H1 (cell line): ENCODE data around the gene ALPG. TPM values are rescaled to one million over a fixed set of nuclear protein-coding genes. Genes with fewer than 3 reads are reported as not detected.

Source experiments
- CTCF ChIA-PET: fragments of 300-600 bp; sonication (Branson Sonifier 250); formaldehyde crosslinking; loops from one replicate; lab custom pipeline; 2021; ENCODE audit not compliant: partially characterized antibody; lab: Charles Lee
- POLR2A ChIA-PET: fragments of 300-600 bp; sonication (Branson Sonifier 250); formaldehyde crosslinking; loops from one replicate; lab custom pipeline; 2021; ENCODE audit warnings: inconsistent platforms; ENCODE audit not compliant: partially characterized antibody; lab: Charles Lee
- DNase-seq, 2 experiments: peaks; one replicate each; pipeline versions ENCODE4 v3.0.0 to v3.0.0-alpha.2; 2010 to 2022; ENCODE audit warnings: low spot score in 2 of 2, low read depth in 1 of 2, mixed read lengths in 1 of 2
- FAIRE-seq: peaks from 2 replicates; lab custom pipeline; 2011; peaks lifted over from hg19 to GRCh38; lab: Jason Lieb, UNC
- H2AFZ ChIP-seq: 2 replicates; pipeline ENCODE4 v1.8.1; 2012; ENCODE audit warnings: low read length, inconsistent platforms
- H2AK5ac ChIP-seq: 2 replicates; pipeline ENCODE4 v1.6.1; 2013; ENCODE audit warnings: low read depth, low read length
- H2BK120ac ChIP-seq: replicated peaks from 2 replicates; pipeline ENCODE3; 2013; ENCODE audit warnings: low read depth, low read length, inconsistent platforms
- H2BK12ac ChIP-seq: 2 replicates; pipeline ENCODE4 v1.6.1; 2013; ENCODE audit warnings: low read depth, low read length
- H2BK15ac ChIP-seq: 2 replicates; pipeline ENCODE4 v1.6.1; 2013; ENCODE audit warnings: low read length
- H2BK20ac ChIP-seq: 2 replicates; pipeline ENCODE4 v1.6.1; 2013; ENCODE audit warnings: low read length
- H2BK5ac ChIP-seq: 2 replicates; pipeline ENCODE4 v1.6.1; 2013; ENCODE audit warnings: low read depth, low read length
- H3K14ac ChIP-seq: 2 replicates; pipeline ENCODE4 v1.6.1; 2013; ENCODE audit warnings: inconsistent platforms; ENCODE audit not compliant: insufficient read length
- H3K18ac ChIP-seq: 2 replicates; pipeline ENCODE4 v1.6.1; 2013; ENCODE audit warnings: low read length; ENCODE audit errors: extremely low read depth
- H3K23ac ChIP-seq: 2 replicates; pipeline ENCODE4 v1.6.1; 2013; ENCODE audit warnings: inconsistent platforms; ENCODE audit not compliant: insufficient read length
- H3K23me2 ChIP-seq: 2 replicates; pipeline ENCODE4 v1.6.1; 2013; ENCODE audit warnings: low read depth, low read length
- H3K27ac ChIP-seq: 2 replicates; pipeline ENCODE4 v1.6.1; 2011; ENCODE audit warnings: low read depth, low read length, inconsistent platforms
- H3K27me3 ChIP-seq, 4 experiments: replicated peaks in 1 of 4; 1 replicate in 1 of 4; 2 replicates in 3 of 4; pipeline versions ENCODE4 v1.6.1 to v1.8.1; 2011 to 2013; ENCODE audit warnings: low read length in 3 of 4, mild to moderate bottlenecking in 3 of 4, inconsistent platforms in 2 of 4, mixed read lengths in 2 of 4, moderate library complexity in 1 of 4; ENCODE audit not compliant: control insufficient read depth in 3 of 4, insufficient read depth in 3 of 4; ENCODE audit errors: extremely low read depth in 1 of 4
- H3K36me3 ChIP-seq, 4 experiments: 2 replicates each; pipeline versions ENCODE4 v1.6.1 to v1.8.1; 2011 to 2013; ENCODE audit warnings: mild to moderate bottlenecking in 4 of 4, low read length in 3 of 4, moderate library complexity in 2 of 4, control low read depth in 1 of 4, inconsistent platforms in 1 of 4; ENCODE audit not compliant: insufficient read depth in 4 of 4, control insufficient read depth in 2 of 4
- H3K4ac ChIP-seq: replicated peaks from 2 replicates; pipeline ENCODE3; 2013; ENCODE audit warnings: low read length, low read depth, mixed read lengths, inconsistent platforms; ENCODE audit not compliant: insufficient read length
- H3K4me1 ChIP-seq, 4 experiments: replicated peaks in 1 of 4; 1 replicate in 1 of 4; 2 replicates in 3 of 4; pipeline versions ENCODE4 v1.6.1 to v1.8.1; 2011 to 2013; ENCODE audit warnings: low read length in 3 of 4, inconsistent platforms in 2 of 4, mixed read lengths in 1 of 4; ENCODE audit not compliant: insufficient read depth in 4 of 4, control insufficient read depth in 3 of 4
- H3K4me2 ChIP-seq, 2 experiments: 2 replicates each; pipeline versions ENCODE4 v1.6.1 to v1.8.1; 2011 to 2013; ENCODE audit warnings: low read depth in 2 of 2, low read length in 2 of 2, control low read depth in 1 of 2, inconsistent platforms in 1 of 2, mild to moderate bottlenecking in 1 of 2; ENCODE audit not compliant: insufficient read depth in 1 of 2
- H3K4me3 ChIP-seq, 4 experiments: fragments of 200-600, 300-600 bp in 1 of 4; sonication (generic), shearing (Covaris generic), sonication (Bioruptor Twin) in 1 of 4; 2 replicates each; pipeline versions ENCODE4 v1.5.1 to v1.8.1; 2011 to 2016; ENCODE audit warnings: low read length in 4 of 4, low read depth in 3 of 4, control low read depth in 2 of 4, inconsistent platforms in 2 of 4, mild to moderate bottlenecking in 2 of 4, mixed read lengths in 1 of 4, moderate library complexity in 1 of 4; ENCODE audit not compliant: insufficient read depth in 2 of 4; ENCODE audit errors: extremely low read depth in 1 of 4
- H3K56ac ChIP-seq: replicated peaks from 2 replicates; pipeline ENCODE3; 2013; ENCODE audit warnings: low read depth, mild to moderate bottlenecking, mixed read lengths, low read length, inconsistent platforms; ENCODE audit not compliant: insufficient read length
- H3K79me1 ChIP-seq: 2 replicates; pipeline ENCODE4 v1.6.1; 2013; ENCODE audit warnings: low read depth, low read length, control low read depth
- H3K79me2 ChIP-seq, 2 experiments: 2 replicates each; pipeline versions ENCODE4 v1.6.1 to v1.8.1; 2012 to 2013; ENCODE audit warnings: low read length in 2 of 2, mild to moderate bottlenecking in 2 of 2, inconsistent platforms in 1 of 2; ENCODE audit not compliant: insufficient read depth in 2 of 2, control insufficient read depth in 1 of 2
- H3K9ac ChIP-seq, 4 experiments: replicated peaks in 1 of 4; 1 replicate in 1 of 4; 2 replicates in 3 of 4; pipeline versions ENCODE4 v1.6.1 to v1.8.1; 2011 to 2013; ENCODE audit warnings: low read depth in 3 of 4, low read length in 3 of 4, control low read depth in 2 of 4, mild to moderate bottlenecking in 2 of 4, moderate library complexity in 2 of 4, inconsistent platforms in 1 of 4; ENCODE audit errors: extremely low read depth in 1 of 4
- H3K9me3 ChIP-seq, 2 experiments: 2 replicates each; pipeline versions ENCODE4 v1.6.1 to v1.8.1; 2012 to 2013; ENCODE audit warnings: mild to moderate bottlenecking in 2 of 2, moderate library complexity in 2 of 2, control low read depth in 1 of 2, inconsistent platforms in 1 of 2, low read depth in 1 of 2, low read length in 1 of 2, mixed read lengths in 1 of 2; ENCODE audit not compliant: insufficient read depth in 2 of 2
- H4K20me1 ChIP-seq, 2 experiments: replicated peaks in 1 of 2; 2 replicates each; pipeline versions ENCODE3 to v1.8.1; 2011 to 2013; ENCODE audit warnings: inconsistent platforms in 2 of 2, low read length in 2 of 2, mild to moderate bottlenecking in 1 of 2; ENCODE audit not compliant: insufficient read depth in 2 of 2, control insufficient read depth in 1 of 2
- H4K5ac ChIP-seq: 2 replicates; pipeline ENCODE4 v1.6.1; 2013; ENCODE audit warnings: low read length, low read depth, mixed read lengths, inconsistent platforms; ENCODE audit not compliant: insufficient read length
- H4K8ac ChIP-seq: 2 replicates; pipeline ENCODE4 v1.8.0; 2013; ENCODE audit warnings: mild to moderate bottlenecking, moderate library complexity, low read length, inconsistent platforms; ENCODE audit not compliant: insufficient read depth; ENCODE audit errors: extremely low read depth
- H4K91ac ChIP-seq: replicated peaks from 2 replicates; pipeline ENCODE3; 2013; ENCODE audit warnings: low read length, mixed read lengths, inconsistent platforms; ENCODE audit not compliant: insufficient read length
- POLR2AphosphoS5 ChIP-seq: IDR thresholded peaks from 2 replicates; pipeline ENCODE4 v1.6.1; 2011; ENCODE audit warnings: low read depth, low read length
- WGBS, 2 experiments: shearing (Covaris generic) in 1 of 2; methylation state at CpG; one replicate each; pipeline versions ENCODE4 v1.1.6 to v1.1.7; 2013 to 2015; ENCODE audit warnings: low lambda C conversion rate in 2 of 2, mixed read lengths in 2 of 2, inconsistent platforms in 1 of 2, low coverage in 1 of 2, missing lambda C conversion rate in 1 of 2; ENCODE audit not compliant: insufficient replicate concordance in 2 of 2, insufficient coverage in 1 of 2, insufficient read length in 1 of 2; ENCODE audit errors: extremely low coverage in 1 of 2, missing lambda C conversion rate in 1 of 2; 5-methylcytosine and 5-hydroxymethylcytosine counted together
- polyA plus RNA-seq, 7 experiments: library from polyadenylated mRNA; depleted of rRNA in 3 of 7; stranded (reverse) in 5 of 7; unstranded in 2 of 7; fragments of >200 nt in 5 of 7; fragments of 200-250 nt in 2 of 7; gene quantifications; 1 replicate in 5 of 7; 2 replicates in 1 of 7; 4 replicates in 1 of 7; pipeline versions ENCODE4 v1.2.1 to v1.2.3, GENCODE V29; 2011 to 2013; ENCODE audit warnings: missing spikeins in 2 of 7, mixed read lengths in 2 of 7
- total RNA-seq: library from RNA; stranded (reverse); fragmentation: NEBNext Ultra II Directional; extraction: Animal tissue kit (Norgen Biotek cat#: 25700); gene quantifications from 2 replicates; pipeline ENCODE4 v1.2.1, GENCODE V29; 2021

ALPG gene
- total and polyA plus RNA-seq, 2 of the 8 experiments (the other 6 are each of a cell fraction or from before 2014, with no cell fraction given): 0.56 to 2.1 TPM

DNA sequence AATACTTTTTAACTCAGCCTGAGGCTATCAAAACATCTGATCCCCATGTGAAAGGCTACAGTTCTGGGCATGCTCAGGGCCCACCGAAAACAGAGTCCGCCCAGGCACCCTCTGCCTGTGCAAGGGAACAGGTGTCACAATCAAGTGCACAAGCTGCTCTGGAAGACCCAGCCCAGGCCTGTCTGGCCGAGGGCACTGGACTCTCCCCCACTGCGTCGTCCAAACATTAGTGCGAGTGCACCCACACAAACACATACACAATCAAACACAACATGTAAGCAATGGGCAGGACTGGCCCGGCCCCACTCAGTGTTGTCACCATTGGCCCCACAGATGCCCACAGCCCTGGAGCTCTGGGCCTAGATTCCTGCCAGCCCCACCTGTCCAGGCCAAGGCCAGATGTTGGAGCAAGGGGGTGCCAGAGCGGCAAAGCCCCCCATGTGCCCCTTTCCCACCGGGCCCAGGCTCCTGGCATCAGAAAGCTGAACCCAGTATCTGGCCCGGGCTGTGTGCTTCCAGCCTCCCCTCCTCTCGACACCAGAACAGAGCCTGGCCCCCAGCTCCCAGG lies 617 bp upstream of the ALPG start:
- Histone ChIP-seq H2BK120ac (no peak overlapping the region), H2BK5ac (no peak overlapping the region), H2BK15ac (no peak overlapping the region), H4K91ac (no peak overlapping the region), H3K36me3 (peaks cover 0 to 21% (median 14%) of the 10 kb centered on the region in 4 experiments; a peak in 6 of 8 replicates), H3K79me1 (no peaks in the 10 kb centered on the region; the same call in 1 of the 2 replicates), H3K23me2 (peaks cover 1% of the 10 kb centered on the region; the same call in 1 of the 2 replicates), H3K27ac (no peak overlapping the region), H3K9ac (no peak overlapping the region), H3K4me2 (no peak overlapping the region), H2AFZ (no peak overlapping the region), H3K4me3 (no peak overlapping the region), H3K56ac (no peak overlapping the region), H3K9me3 (no peaks in the 10 kb centered on the region), H4K8ac (no peak overlapping the region; the same call in 1 of the 2 replicates), H3K4me1 (peaks cover 0 to 2% (median 0%) of the 10 kb centered on the region in 4 experiments; a peak in 2 of 7 replicates), H3K14ac (no peak overlapping the region), H2AK5ac (no peak overlapping the region), H2BK20ac (no peak overlapping the region), H3K27me3 (no peaks in the 10 kb centered on the region), H3K18ac (no peak overlapping the region), H2BK12ac (no peak overlapping the region), H3K23ac (no peak overlapping the region), H3K4ac (no peak overlapping the region), H4K20me1 (peaks cover 0 to 2% of the 10 kb centered on the region in 2 experiments), H4K5ac (no peak overlapping the region), H3K79me2 (no peaks in the 10 kb centered on the region)
- DNase-seq: no peak
- 89% methylated on average over 11 of the region's 11 CpGs; no CpG with 5 or more reads in 1 of the 2 experiments for WGBS, 2 experiments
- POLR2A ChIA-PET: interaction anchor here (0.6 to 3.5 kb wide), 5 partner anchors 9 to 65 kb away, joined by 3 to 41 read pairs (median 4); partner anchors contain the start of gene ALPP
- no peak for FAIRE-seq
- CTCF ChIA-PET: interaction anchor here (0.9 to 1.8 kb wide), 7 partner anchors 14 to 118 kb away, joined by 3 to 7 read pairs (median 4); no protein-coding TSS in a partner anchor
- TF ChIP-seq POLR2AphosphoS5: no peak; the same call in 1 of the 2 replicates
